HL-60 (cell line): ENCODE data around the gene GPR153.

Experiments
- DNase-seq, 2 experiments: peaks; one replicate each; pipeline ENCODE4 v3.0.0-alpha.2; 2010 to 2020; ENCODE audit warnings: low read depth in 1 of 2, low spot score in 1 of 2
- H3K27ac ChIP-seq: fragments of 250-450 bp; sonication (Bioruptor Pico); replicated peaks from 2 replicates; pipeline ENCODE4 v1.5.1; 2020; ENCODE audit warnings: mild to moderate bottlenecking, moderate library complexity
- H3K27me3 ChIP-seq: fragments of 250-450 bp; sonication (Bioruptor Pico); 2 replicates; pipeline ENCODE4 v1.5.1; 2021; ENCODE audit warnings: mild to moderate bottlenecking, moderate library complexity; ENCODE audit not compliant: insufficient read depth, poor library complexity, severe bottlenecking
- H3K4me3 ChIP-seq: replicated peaks from 2 replicates; pipeline ENCODE4 v1.5.1; 2011; ENCODE audit warnings: mild to moderate bottlenecking, control low read depth, low read length; ENCODE audit not compliant: insufficient read depth
- GABPA ChIP-seq: IDR thresholded peaks from 2 replicates; pipeline ENCODE4 v1.6.1; 2012; ENCODE audit warnings: low read depth
- POLR2AphosphoS5 ChIP-seq: IDR thresholded peaks from 2 replicates; pipeline ENCODE4 v1.6.1; 2012; ENCODE audit warnings: low read depth
- SPI1 ChIP-seq: IDR thresholded peaks from 2 replicates; pipeline ENCODE4 v1.6.1; 2012; ENCODE audit warnings: low read depth, mild to moderate bottlenecking, borderline replicate concordance
- TF ChIP-seq, protein P1 (sequence below): IDR thresholded peaks from 2 replicates; pipeline ENCODE4 v1.6.1; 2012; ENCODE audit warnings: low read depth; ENCODE audit not compliant: insufficient replicate concordance
- TF ChIP-seq, protein P2 (sequence below): IDR thresholded peaks from one replicate; pipeline ENCODE4 v1.5.1; 2011; ENCODE audit warnings: low read length, control low read depth, inconsistent platforms; ENCODE audit not compliant: insufficient read depth

GPR153 gene

DNA sequence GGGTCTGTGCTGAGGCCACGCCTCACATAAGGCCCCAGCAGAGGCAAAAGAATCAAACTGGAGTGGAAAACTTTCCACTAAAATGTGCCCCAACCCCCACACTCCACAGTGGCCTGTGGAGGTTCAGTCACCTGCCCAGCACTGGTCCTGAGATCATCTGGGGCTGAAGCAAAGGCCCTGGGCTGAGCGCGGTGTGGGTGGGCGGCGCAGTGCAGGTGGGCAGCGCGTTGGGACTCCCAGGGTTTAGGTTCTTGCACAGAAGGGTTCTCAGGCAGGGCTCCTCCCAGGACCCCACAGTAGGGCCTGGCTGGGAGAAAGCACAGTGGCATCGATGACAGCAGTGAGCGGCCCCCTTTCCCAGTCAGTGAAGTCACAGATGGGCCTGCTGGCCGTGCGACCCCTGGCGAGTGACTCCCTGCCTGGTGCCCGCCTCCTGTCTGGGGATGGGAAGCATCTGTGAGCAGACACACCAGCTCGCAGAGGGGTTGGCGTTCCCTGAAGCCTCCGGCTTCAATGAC, 13.8 kb upstream of the GPR153 start:
- Histone ChIP-seq H3K27ac (no peak overlapping the region), H3K27me3 (no peaks in the 10 kb centered on the region), H3K4me3 (no peak overlapping the region)
- TF ChIP-seq GABPA (no peak), SPI1 (no peak), POLR2AphosphoS5 (no peak)
- TF ChIP-seq, protein P1, sequence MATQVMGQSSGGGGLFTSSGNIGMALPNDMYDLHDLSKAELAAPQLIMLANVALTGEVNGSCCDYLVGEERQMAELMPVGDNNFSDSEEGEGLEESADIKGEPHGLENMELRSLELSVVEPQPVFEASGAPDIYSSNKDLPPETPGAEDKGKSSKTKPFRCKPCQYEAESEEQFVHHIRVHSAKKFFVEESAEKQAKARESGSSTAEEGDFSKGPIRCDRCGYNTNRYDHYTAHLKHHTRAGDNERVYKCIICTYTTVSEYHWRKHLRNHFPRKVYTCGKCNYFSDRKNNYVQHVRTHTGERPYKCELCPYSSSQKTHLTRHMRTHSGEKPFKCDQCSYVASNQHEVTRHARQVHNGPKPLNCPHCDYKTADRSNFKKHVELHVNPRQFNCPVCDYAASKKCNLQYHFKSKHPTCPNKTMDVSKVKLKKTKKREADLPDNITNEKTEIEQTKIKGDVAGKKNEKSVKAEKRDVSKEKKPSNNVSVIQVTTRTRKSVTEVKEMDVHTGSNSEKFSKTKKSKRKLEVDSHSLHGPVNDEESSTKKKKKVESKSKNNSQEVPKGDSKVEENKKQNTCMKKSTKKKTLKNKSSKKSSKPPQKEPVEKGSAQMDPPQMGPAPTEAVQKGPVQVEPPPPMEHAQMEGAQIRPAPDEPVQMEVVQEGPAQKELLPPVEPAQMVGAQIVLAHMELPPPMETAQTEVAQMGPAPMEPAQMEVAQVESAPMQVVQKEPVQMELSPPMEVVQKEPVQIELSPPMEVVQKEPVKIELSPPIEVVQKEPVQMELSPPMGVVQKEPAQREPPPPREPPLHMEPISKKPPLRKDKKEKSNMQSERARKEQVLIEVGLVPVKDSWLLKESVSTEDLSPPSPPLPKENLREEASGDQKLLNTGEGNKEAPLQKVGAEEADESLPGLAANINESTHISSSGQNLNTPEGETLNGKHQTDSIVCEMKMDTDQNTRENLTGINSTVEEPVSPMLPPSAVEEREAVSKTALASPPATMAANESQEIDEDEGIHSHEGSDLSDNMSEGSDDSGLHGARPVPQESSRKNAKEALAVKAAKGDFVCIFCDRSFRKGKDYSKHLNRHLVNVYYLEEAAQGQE = no peak
- TF ChIP-seq, protein P2, sequence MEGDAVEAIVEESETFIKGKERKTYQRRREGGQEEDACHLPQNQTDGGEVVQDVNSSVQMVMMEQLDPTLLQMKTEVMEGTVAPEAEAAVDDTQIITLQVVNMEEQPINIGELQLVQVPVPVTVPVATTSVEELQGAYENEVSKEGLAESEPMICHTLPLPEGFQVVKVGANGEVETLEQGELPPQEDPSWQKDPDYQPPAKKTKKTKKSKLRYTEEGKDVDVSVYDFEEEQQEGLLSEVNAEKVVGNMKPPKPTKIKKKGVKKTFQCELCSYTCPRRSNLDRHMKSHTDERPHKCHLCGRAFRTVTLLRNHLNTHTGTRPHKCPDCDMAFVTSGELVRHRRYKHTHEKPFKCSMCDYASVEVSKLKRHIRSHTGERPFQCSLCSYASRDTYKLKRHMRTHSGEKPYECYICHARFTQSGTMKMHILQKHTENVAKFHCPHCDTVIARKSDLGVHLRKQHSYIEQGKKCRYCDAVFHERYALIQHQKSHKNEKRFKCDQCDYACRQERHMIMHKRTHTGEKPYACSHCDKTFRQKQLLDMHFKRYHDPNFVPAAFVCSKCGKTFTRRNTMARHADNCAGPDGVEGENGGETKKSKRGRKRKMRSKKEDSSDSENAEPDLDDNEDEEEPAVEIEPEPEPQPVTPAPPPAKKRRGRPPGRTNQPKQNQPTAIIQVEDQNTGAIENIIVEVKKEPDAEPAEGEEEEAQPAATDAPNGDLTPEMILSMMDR = no peak
- DNase-seq = no peak

DNA sequence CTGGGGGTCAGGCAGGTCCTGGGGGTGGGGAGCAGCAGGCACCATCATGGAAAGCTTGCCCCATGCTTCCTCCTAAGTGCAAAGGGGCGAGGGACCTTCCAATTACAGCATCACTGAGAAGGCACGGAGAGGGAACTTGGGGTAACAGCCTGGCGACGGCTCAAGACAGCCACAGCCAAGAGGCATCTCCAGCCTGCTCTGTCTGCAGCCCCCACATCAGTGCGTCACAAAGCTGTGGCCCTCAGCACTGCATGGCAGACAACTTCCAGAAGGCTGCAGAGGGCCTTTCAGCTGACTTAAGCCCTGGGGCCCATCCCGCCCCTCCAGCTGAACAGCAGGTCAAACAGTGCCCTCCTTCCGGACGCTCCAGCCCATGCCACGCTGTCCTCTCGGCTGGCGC, 13.2 kb upstream of the GPR153 start:
- Histone ChIP-seq H3K4me3 (no peak overlapping the region), H3K27ac (no peak overlapping the region), H3K27me3 (no peaks in the 10 kb centered on the region)
- TF ChIP-seq POLR2AphosphoS5 = no peak
- TF ChIP-seq, protein P1 = no peak
- TF ChIP-seq GABPA = no peak
- no peak for TF ChIP-seq SPI1
- TF ChIP-seq, protein P2 = no peak
- no peak for DNase-seq

DNA sequence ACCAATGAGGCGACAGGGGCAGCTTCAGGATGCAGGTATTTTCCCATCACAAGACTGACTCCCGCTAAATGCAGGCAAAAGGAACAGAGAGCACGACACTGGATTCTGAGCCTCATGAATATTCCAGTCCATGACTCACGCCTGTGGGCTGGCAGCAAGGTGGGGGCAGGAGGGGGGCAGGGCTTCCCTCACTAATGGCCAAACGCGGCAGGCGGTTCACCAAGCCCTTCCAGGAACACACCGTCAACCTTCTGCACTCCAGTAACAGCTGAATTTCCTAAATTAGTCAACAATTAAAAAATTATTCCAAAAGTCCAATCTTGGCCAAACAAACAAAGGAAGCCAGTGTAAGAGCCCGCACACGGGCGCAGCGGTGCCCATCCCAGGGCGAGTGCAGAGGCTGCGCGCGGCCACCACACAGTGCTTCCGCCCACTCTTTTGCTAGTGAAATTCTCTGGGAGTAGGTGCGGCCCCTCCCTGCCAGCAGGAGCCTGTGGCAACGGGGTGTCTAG, 12.5 kb upstream of the GPR153 start:
- TF ChIP-seq, protein P2 = no peak
- TF ChIP-seq POLR2AphosphoS5 (no peak), SPI1 (no peak), GABPA (no peak)
- TF ChIP-seq, protein P1 = no peak
- H3K27ac ChIP-seq = no peak overlapping the region
- no peak overlapping the region for H3K4me3 ChIP-seq
- DNase-seq = no peak
- no peaks in the 10 kb centered on the region for H3K27me3 ChIP-seq
